Stimulated activated CD8-positive, alpha-beta memory T cell treated with anti-CD3 and anti-CD28 coated beads, Interleukin-7, amount 100 ng/mL, for 4 hours (primary cell): Measurements from ENCODE around the gene KIF2A.
A peak's percentile ranks its signal among the peaks of the same experiment; 100 is the strongest.

Experiments used
- DNase-seq, 2 donors: peaks; one replicate each; pipeline ENCODE4 v3.0.0-alpha.2; 2020; ENCODE audit warnings: low read depth in 2 of 2

KIF2A gene

DNA sequence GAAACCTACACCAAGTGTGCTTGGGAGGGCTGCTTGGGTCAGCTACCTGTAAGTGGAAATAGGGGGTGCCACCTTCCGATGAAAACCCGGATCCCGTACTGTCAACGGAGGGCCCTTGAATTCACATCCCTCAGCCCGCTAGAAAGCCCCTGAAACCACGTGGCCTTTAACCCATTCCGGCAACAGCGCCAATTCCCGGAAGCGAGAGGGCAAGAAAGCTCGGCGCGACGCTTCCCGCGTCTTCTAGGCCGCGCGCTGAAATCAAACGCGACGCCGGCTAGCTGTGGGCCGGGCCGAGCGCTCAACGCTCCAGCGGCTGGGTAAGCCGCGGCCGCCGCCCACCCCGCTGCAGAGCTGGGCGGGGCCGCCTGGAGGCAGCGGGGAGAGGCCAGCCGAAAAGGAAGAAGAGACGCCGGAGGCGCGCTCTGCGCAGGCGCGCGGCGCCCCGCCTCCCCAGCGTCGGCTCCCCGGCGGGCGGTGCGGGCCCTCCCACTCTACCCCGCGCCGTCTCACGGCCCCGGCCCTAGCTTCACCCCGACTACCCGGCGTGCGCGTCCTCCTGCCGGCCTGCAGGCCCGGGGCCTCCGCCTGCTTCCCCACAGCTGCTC lies at the start of gene KIF2A:
TSS of gene KIF2A (plus strand) at position 492 of the 608 bp plus-strand sequence. CDS start 267 bp downstream, outside the sequence.
- DNase-seq, result peak; percentile 88 to 92

DNA sequence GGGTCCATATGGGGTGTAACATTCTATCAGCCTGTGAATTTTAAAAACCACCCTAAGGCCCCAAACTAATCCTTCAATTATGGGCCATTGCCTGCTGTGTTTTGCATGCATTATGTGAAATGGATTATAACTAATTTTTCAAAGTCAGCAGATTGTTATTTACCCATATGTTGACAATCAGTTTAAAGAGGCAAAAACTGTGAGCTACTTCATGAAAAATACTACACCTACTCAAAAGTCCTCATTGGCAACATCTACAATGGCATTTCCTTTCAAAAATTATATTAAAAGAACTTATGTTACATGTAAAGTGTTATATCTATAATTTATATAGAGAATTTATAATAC lies 49.0 kb upstream of the KIF2A start:
- no peak for DNase-seq

DNA sequence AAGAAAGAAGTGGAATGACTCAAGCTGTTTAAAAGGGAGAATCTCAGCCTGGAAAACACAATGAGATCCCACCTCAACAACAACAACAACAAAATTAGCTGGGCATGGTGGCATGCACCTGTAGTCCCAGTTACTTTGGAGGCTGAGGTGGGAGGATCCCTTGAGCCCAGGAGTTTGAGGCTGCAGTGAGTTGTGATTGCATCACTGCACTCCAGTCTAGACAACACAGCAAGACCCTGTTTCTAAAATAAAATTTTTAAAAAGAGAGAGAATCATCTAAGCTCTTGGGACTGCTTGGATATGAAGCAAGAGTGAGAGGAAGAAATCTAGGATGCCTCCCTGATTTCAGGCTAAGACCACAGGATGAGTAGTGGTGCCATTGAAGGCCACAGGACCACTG lies 47.4 kb upstream of the KIF2A start:
- DNase-seq, result no peak

DNA sequence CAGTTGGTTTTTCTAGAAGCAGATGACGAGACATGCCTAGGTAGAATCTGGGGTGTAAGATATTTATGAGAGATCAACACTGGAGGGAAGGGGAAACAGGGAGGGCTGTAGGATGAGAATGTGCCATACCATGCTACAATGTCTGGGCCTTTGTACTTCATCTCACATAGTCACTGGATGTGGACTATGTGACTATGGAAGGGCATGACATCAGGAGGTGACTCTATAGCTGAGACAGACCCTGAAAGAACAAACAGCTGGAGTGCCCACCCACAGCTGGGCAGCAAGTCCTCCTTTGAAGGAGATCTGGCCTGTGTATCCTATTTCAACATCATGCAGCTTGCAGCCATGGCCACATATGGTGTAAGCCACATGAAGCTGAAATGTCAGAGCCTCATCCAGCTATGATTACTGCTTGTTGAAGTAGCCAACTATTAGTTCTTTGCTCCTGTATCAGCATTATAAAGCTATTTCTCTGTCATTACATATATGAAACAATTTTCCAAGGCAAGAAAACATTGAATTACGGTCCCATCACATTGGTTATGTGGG lies 46.2 kb upstream of the KIF2A start:
- no peak for DNase-seq

DNA sequence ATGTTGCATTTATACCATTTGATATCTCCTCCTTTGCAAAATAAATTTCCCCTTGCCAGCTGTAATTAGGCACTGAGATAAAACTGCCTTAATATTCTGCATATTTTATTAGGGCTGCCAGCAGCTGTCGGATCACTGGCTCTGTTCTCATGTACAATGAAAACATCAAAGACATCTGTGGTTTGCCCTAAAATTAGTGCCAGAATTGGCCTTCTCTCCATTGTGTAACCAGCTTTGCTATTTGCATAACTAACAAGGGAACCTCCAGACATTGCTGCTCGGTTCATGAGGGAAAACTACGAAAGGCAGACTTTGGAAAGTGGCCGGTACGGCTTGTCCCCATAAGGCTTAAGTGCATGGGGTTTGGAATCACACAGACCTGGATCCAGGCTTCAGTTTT lies 45.5 kb upstream of the KIF2A start:
- DNase-seq, result no peak

DNA sequence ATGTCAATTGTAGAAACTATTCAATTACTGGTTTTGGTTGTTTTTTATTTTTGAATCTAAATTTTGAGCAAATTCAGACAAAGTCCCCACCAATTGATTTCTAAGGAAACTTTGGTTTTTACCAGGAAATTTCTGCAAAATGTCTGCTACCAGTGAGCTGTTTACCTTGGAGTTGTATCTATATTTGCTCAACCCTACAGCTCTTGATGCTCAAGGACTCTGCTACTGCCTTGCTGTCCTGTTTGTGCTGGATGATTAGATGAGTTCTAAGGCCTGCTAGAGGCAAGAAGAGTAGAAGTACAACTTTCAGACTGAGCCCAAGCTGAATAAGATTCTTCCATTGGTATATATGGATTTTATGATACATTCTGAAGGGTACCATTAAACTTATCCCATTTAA lies 42.6 kb upstream of the KIF2A start:
- DNase-seq, result no peak

DNA sequence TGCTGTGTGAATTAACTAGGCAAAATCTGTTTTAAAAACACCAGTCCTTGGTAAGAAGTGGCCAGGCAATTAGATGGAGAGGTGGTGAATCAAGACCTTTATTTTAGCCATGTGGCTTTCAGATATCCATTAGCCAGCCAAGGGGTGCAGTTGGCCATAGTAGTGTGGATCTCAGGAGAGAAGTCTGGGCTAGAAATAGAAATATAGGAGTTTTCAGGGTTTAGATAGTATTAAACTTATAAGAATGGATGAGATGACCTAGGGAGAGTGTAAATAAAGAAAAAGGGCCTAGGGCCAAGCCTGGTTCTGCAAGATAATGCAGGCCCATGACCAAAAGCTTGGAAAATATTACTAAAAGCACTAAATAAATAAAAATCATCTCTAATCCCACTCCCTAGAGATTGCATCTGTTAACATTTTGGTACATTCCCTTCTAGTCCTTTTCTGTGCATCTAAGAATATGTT lies 40.3 kb upstream of the KIF2A start:
- DNase-seq, result no peak

DNA sequence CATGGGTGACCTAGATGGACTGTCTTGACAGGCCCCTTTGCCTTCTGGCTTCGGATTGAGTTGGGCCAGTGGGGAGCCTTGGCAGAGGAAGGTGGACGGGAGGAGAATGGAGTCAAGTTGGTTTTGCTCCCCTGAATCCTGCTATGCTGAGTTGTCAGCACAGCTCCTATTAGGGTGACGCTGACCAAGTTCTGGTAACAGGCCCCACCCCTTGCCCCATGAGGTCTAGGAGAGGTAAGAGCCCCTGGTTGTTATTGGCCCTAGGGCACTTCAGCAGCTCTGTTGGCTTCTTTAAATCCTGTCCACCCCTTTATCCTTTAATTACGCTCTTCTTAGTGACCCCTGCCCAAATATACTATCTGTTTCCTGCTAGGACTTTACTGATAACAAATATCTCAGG lies 39.4 kb upstream of the KIF2A start:
- DNase-seq, result no peak

DNA sequence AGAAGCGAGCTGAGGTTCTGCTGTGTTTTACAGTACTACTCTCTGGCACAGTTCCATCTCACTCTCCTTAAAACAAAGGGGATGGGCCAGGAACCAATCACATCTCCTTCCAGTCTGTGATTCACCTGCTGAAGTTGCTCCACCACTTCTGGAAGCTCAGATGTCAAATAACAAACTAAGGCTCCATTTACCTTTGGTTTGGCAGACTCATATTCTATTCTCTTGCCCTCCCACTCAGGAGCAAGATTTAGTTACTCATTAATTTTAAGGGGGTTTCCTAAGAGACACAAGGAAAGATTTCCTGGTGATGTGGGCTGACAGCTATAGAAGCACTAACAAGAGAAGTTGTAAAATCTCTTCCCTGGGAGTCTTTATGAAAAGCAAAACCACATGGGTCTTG lies 37.8 kb upstream of the KIF2A start:
- no peak for DNase-seq

DNA sequence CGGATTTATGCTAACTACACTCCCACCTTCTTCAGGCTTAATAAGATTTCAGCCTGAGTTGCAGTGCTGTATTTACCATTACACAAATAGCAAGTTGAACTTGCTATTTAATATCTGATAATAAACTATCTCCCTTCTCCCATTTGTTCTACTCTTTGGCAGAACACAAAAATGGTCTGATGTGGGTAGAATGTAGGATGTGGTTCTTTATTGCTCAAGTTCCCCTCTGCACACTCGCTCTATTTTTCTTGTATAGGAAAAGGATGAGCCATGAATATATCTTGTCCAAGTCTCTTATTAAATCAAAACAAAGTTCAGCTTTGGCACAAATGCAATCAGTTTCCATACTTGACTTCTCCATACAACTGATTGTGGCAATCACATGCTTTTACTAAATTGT lies 37.2 kb upstream of the KIF2A start:
- no peak for DNase-seq

DNA sequence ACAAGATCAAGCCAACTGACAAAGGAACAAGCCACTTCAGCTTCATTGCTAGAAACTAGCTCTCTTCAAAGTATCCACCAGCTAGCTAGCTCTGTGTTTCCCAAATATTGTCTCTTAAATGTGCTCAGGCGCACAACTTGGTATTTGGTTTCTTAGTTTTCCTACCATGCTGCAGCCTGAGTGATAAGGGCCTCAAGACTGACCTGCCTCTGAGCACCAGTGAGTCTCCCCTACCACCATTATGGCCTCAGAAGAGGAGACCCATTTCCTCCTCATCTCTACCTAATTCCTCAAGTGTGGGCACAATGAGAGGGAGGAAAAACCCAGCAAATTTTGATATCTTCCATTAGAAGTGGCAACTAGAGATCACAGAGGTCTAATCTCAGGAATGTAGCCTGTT lies 34.6 kb upstream of the KIF2A start:
- DNase-seq, result no peak

DNA sequence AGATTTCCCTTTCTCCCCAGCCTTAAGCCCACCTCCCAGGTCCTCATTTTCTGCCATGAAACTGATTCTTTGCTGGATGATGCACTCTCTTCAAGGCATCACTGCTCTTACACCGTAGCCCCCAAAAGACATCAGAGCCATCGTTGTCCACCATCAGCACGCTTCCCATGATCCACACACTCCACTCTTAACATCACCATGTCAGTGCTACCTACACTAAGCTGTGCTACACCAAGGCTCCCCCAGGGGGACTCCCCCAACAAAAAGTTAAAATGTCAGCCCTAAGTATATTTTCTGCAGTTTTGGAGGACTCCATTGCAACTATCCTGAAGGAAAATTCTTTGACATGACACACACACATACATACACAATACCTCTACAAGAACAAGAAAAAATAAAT lies 34.1 kb upstream of the KIF2A start:
- no peak for DNase-seq

DNA sequence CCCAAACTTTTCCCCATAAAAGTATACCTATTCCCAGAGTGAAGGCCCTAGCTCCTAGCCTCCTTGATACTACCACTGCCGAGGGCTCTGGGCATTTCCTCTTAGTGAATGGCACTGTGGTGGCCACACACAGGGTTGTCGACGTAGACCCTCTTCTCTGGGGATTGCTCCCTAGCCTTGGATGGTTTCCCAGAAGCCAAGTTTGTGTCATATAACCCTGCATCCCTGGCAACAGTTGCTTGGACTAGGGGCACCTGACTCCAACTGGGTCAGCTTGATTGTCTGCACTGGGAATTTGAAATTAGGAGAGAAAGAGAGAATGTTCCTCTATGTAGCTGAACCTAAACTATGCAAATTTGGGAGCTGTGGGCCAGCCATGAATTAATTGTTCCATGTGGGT lies 32.3 kb upstream of the KIF2A start:
- DNase-seq, result no peak

DNA sequence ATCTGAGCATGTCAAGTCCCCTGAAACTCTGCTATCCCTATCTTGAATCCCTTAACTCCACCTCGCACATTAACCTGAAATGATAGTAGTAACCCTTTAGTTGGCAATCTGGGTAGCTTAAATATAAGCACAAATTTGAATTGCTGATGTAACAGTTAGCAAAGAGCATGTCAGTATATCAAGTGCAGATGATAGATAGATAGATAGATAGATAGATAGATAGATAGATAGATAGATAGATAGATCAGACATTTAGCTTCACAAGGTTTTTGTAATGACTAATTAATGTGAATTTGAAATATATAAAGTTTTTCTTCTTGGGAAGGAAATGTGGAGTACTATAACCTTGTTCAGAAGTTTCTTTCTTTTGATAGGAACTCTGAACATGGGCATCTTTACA lies 30.4 kb upstream of the KIF2A start:
- DNase-seq, result no peak

DNA sequence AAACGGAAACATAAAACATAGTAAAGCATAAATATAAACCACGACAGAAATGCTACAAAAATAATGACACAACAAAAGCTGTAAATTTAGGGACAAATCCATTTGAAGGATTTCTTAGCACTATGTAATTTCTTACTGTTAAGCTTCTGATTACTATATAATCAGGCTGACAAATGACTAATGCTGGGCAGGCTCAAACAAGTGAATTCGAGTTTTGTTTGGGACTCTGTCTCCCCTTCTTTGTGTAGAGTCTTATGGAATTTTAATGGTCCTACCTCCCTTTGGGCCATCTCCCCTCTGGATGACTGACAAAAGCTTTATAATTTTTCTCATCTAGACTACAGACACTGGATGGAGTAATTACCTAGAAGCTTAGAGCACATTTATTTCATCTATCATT lies 24.6 kb upstream of the KIF2A start:
- no peak for DNase-seq

DNA sequence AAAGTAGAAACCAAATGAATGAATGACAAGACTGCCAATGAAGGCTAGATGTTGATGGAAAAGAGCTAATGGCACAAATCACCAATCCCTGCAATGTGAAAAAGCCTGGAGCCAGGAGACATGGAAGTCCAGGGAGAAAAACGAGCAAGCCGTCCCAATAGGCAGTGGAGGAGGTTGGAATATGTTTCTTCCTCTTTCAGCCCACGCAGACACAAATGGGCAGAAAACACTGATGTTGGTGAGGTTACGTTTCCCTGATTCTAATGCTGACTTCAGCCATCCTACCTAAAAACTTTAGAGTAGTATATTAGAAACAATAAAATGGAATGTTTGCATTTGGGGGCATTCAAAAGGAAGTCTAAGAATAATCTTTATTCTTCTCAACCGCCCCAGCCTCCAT lies 23.9 kb upstream of the KIF2A start:
- DNase-seq, result no peak

DNA sequence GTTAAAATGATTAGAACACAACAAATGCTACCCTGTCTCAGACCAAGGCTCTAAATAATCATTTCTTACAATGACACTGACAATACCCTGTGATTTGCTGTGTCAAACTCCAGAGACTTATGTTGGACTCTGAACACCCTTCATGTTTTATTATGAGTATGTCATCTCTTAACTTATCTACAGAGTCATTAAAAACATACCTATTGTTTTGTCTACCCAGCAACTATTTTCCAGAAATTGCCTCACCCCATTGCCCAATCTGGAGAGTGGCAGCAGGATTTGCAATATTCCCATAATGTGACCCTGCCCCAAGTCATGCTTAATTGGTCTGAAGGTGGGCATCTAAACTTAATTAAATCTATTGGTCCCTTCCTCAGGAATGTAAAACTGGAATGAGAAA lies 23.0 kb upstream of the KIF2A start:
- DNase-seq, result no peak

DNA sequence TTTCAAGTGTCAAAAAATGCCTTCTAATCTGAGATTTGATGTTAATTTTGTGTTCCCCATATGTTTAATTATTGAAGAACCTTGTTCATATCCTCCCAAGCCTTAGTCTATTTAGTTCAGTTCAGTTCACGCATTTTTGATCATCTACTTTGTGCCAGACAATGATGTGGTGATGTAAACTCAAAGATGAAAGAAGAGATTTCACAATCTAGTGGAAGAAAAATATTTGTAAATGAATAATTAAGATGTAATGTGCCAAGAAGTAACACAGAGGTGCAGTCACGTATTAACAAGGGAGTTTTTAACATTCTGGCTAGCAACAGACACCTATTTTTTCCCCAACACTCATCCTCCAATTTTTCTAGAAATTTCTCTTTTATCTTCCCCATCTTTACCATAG lies 22.1 kb upstream of the KIF2A start:
- DNase-seq, result no peak

DNA sequence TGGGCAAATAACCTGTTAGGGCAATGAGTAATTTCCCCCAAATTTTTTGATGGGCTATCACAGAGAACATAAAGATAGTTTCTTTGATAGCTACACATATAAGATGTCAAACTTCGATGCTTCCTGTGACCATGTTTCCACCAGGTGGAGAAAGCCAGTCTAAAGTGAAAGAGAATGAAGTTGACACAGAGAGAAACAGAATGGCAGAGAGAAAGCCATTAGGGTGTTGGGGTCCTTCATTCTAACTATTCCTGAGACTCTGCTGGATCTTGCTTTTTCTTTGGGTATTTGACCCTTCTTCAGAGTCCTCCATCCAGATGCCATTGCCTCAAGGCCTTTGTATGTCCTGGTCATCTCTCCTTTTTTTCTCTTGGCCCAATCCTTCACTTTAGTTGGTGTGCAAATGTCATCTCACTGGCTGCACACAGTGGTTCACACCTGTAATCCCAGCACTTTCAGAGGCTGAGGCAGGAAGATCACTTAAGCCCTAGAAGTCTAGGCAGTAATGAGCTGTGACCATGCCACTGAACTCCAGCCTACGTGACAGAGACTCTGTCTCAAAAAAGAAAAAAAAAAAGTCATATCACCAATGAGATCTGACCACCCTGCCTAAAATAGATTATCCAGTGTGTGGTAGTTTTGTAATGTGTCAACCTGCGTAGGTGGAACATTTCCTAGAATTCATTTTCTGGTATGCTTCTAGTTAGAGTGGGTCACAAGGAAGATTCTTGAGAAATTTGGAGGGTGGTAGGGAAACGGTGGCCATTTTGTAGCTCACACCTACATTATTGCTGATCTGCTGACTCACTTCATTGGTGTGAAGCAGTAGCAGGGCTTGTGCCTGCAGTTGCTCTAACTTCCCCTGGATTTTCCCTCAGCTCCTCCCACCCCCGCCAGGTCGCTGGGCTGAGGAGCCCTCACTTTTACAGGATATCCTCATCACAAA lies 20.8 kb upstream of the KIF2A start:
- DNase-seq, result peak; percentile 25 to 40

DNA sequence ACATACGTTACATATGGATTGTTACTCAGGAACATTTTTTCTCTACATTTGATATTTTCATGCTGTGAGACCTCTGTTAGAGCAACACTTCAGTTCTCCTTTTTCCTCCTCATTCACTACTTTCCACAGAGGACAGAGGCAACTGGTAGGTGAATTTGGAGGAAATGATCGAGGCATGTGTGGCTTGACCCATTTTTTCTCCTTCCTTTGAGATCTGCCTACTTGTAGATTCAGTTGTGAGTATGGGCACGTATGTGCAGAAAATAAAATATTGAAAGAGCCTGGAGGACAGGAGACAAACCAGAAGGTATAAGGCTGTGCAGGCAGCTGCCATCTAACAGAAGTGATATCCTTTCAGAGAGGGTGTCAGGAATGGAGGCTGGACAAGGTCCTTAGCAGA lies 19.2 kb upstream of the KIF2A start:
- no peak for DNase-seq

DNA sequence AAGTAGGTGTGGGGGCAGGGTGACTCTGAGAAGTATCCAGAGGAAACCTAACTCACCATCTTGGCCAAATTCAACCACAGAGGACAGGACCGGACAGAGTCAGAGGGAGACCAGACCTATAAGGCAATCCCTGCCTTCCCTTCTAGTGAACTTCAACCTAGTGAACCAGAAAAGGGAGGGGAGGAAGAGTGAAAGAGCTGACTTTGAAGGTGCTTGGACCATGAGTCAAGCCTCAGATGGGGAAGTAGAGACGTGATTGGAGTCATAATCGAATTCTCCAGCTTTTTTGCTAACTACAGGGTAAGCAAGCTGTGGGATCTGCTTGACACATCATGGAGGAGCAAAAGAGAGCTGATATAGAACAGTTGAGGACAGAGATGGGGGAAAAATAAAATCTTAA lies 18.8 kb upstream of the KIF2A start:
- DNase-seq, result no peak

DNA sequence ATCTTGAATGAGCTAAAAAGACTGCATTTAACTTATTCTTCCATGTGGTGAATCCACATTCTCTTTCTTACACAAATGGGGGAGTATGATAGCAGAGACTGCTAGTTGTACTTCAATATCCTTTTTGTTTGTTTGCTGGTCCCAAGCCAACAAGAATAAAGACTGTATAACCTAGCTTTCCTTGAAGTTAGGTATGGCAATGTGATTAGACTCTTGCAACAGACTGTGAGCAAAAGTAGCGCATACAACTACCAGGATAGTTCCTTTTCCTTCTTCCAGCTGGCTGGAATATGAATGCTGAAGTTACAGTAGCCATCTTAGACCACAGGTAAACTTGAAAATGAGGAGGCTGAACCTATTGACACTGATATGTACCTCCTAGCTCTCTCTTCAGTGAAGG lies 17.9 kb upstream of the KIF2A start:
- no peak for DNase-seq

DNA sequence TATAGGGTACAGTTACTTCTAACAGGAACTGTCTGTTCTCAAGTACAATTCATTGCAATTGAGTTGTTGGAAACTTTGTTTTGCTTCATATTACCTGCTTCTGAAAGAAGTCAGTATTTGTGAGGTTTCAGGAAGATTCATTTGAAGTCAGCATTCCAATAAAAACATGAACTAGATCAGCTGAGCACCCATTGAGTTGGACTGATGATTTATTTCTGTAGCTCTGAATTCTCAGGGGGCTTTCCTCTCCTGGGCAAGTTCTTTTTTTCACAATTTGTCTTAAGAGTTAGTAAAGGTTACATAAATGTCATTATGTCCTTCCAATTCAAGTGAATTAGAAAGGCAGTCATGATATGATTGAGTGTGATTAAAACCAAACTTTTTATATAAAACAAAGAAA lies 16.2 kb upstream of the KIF2A start:
- no peak for DNase-seq
